22Rv1 (cell line): ENCODE data around the gene ENTPD8.

ENCODE experiments used
- ZFX ChIP-seq: fragments of 450-650 bp; IDR thresholded peaks from 2 replicates; pipeline ENCODE4 v1.6.1; 2017; ENCODE audit warnings: antibody characterized with exemption, borderline replicate concordance
- TF ChIP-seq, protein P1 (sequence below): fragments of 450-650 bp; IDR thresholded peaks from 2 replicates; pipeline ENCODE4 v1.5.1; 2017; ENCODE audit warnings: mild to moderate bottlenecking

DNA sequence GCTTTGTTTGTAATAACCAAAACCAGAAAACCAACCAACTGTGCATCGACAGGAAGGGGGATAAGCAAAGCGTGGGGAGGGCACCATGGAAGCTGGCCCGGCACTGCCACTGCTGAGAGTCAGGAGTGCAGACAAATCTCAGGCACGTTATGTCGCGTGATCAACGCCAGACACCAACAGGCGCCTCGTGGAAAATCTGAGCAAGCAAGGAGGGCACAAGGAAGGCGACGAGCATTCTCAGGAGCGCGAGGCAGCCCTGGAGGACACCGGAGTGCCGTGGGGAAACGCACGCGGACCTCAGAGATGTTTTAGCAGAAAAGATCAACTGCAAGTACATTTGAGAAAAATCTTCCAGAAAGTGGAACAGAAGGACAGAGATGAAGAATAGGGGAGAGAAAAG is 33.1 kb upstream of the ENTPD8 start:
- TF ChIP-seq, protein P1, sequence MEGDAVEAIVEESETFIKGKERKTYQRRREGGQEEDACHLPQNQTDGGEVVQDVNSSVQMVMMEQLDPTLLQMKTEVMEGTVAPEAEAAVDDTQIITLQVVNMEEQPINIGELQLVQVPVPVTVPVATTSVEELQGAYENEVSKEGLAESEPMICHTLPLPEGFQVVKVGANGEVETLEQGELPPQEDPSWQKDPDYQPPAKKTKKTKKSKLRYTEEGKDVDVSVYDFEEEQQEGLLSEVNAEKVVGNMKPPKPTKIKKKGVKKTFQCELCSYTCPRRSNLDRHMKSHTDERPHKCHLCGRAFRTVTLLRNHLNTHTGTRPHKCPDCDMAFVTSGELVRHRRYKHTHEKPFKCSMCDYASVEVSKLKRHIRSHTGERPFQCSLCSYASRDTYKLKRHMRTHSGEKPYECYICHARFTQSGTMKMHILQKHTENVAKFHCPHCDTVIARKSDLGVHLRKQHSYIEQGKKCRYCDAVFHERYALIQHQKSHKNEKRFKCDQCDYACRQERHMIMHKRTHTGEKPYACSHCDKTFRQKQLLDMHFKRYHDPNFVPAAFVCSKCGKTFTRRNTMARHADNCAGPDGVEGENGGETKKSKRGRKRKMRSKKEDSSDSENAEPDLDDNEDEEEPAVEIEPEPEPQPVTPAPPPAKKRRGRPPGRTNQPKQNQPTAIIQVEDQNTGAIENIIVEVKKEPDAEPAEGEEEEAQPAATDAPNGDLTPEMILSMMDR = no peak
- no peak for TF ChIP-seq ZFX
